Motor neuron (in vitro differentiated cells): Measurements from ENCODE around the gene MINDY4. TPM values are rescaled to one million over a fixed set of nuclear protein-coding genes. Genes with fewer than 3 reads are reported as not detected.

Experiments
- ATAC-seq, 8 experiments: fragments of 200-7000 bp; cut with Tn5 transposase; replicated peaks in 6 of 8; 2 replicates each; pipeline ENCODE4 v1.8.0; 2021; ENCODE audit warnings: mild to moderate bottlenecking in 8 of 8, moderate library complexity in 8 of 8
- H3K27ac ChIP-seq, 2 donors: fragments of 250-450 bp; sonication (Bioruptor Pico); 2 replicates each; pipeline ENCODE4 v1.9.0; 2021; ENCODE audit warnings: antibody characterized with exemption in 2 of 2, mild to moderate bottlenecking in 2 of 2, moderate library complexity in 1 of 2
- H3K4me1 ChIP-seq, 2 donors: fragments of 250-450 bp; sonication (Bioruptor Pico); replicated peaks in 1 of 2; 2 replicates each; pipeline ENCODE4 v1.6.1; 2021; ENCODE audit warnings: antibody characterized with exemption in 2 of 2, mild to moderate bottlenecking in 2 of 2, moderate library complexity in 1 of 2
- H3K4me3 ChIP-seq, 5 donors: fragments of 250-450 bp; sonication (Bioruptor Pico); 2 replicates each; pipeline ENCODE4 v1.9.0; 2021; ENCODE audit warnings: antibody characterized with exemption in 5 of 5, mild to moderate bottlenecking in 5 of 5, moderate library complexity in 4 of 5
- WGBS, 10 experiments: fragments of 450-650 bp; shearing (Covaris generic); methylation state at CpG; one replicate each; pipeline ENCODE4 v1.0.0; 2022; 5-methylcytosine and 5-hydroxymethylcytosine counted together
- in situ Hi-C, 9 experiments: fragments of 400-800 bp; cut with MboI; loops; one replicate each; pipeline ENCODE4 v1.15.0; 2021; ENCODE audit warnings: low sequenced_read_pairs in 9 of 9, low pct_unique_long_range_greater_than_20kb in 2 of 9; ENCODE audit not compliant: unreplicated experiment in 9 of 9
- total RNA-seq, 8 experiments: library from RNA; unstranded; fragments of 300-600 nt; gene quantifications; 2 replicates each; pipeline versions ENCODE4 v1.2.3 to v1.2.4, GENCODE V29; 2022

Gene MINDY4
- 10 to 100 TPM in 1 of 8 experiments, 1 to 10 TPM in 7; 2.5 to 12.3 (median 4.6) TPM for total RNA-seq

DNA sequence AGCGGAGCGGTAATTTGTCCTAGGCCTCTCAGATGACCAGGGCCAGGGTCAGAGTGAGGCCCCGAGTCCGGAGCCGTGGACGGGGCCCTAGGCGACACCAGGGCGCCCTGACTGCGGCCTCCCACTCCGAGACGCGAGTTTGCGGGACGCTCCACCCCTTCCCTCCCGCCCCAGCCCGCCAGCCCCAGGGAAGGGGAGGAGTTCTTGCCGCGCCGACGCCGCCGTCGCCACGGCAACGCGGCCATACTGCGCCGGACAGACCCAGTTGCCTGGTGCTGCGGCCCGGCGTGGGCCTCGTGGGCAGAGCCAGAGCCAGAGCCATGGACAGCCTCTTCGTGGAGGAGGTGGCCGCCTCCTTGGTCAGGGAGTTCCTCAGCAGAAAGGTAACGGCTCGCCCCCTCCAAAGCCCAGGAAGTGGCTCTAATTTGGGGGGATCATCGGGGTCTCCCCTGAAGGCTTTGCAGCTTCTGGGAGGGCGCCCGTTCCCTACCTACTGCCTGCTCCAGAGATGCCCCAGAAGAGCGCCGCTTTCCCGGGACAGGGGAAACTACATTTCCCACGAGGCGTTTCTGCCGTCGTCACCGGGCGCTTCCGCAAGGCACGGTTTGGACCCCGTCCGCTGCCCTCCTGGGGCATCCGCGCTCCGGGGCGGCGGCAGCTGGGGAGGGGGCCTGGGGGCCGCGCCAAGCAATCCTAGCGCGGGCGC, at the start of gene MINDY4:
Gene MINDY4, plus strand, starts transcription at position 244 of the 706 bp plus-strand sequence. Its CDS starts 77 bp downstream, at position 321.
- Histone ChIP-seq H3K4me3 (peak within 1 kb of the TSS; percentile 46 to 74 (median 54)), H3K4me1 (peaks cover 10 to 11% of the 10 kb centered on the region in 2 donors), H3K27ac (peak within 1 kb of the TSS in 1 of 2 donors; percentile 48)
- in situ Hi-C loops: no loop called here
- 0 to 7% (median 0%) methylated on average over 1 to 4 of the region's 62 CpGs; no CpG with 5 or more reads in 6 of the 10 experiments for WGBS, 10 experiments
- ATAC-seq: peak; percentile 94 to 96 (median 96)

DNA sequence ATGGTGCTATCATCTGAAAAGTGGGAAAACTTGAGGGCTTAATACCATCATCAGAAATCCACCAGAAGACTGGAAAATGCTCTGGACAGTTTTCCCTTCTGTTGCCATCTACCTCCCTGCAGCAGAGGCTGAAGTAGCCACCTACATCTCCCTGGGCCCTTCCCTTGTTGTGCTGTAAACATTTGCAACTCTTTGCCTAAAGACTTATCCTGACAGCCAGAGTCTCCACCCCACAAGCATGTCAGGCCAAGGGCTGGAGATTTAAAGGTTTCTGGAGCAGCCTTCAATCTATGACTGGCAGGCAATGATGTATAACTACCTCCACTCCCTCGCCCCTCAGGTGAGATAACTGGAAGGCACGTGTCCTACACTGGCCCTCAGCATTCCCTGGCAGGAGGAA, 49.0 kb upstream of the MINDY4 start:
- H3K27ac ChIP-seq: no peak overlapping the region
- peaks cover 20% of the 10 kb centered on the region in 2 donors for H3K4me1 ChIP-seq
- in situ Hi-C loops: loop anchor here in 1 of 9 experiments (10.0 kb wide), 1 partner anchor 47 kb away; no protein-coding TSS in a partner anchor
- ATAC-seq: peak in 2 of 8 experiments; percentile 52 to 78
- no peak overlapping the region for H3K4me3 ChIP-seq
- 0 to 60% (median 37%) methylated on average over 1 to 2 of the region's 2 CpGs; no CpG with 5 or more reads in 4 of the 10 experiments for WGBS, 10 experiments

DNA sequence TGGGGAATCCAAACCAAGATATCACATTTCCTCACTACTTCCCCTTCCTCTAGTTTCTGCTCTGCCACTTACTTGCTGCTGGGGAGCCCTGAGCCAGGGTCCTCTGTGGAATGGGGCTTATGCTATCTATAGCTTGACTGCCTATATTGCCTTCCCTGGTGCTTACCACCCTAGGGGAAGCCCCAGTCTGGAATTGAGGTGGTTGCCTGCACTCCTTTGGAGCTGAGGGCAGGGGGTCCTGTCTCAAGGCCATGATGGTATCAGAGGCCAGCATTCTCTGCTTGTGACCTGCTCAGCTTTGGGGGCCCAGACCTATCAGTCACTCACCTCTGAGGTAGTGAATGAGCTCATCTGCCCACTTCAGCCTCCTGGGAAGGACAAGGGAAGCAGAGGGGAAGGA, 48.5 kb upstream of the MINDY4 start:
- Histone ChIP-seq H3K27ac (no peak overlapping the region), H3K4me3 (no peak overlapping the region), H3K4me1 (peaks cover 24 to 25% of the 10 kb centered on the region in 2 donors)
- in situ Hi-C loops: loop anchor here in 1 of 9 experiments (10.0 kb wide), 1 partner anchor 48 kb away; no protein-coding TSS in a partner anchor
- ATAC-seq: no peak

DNA sequence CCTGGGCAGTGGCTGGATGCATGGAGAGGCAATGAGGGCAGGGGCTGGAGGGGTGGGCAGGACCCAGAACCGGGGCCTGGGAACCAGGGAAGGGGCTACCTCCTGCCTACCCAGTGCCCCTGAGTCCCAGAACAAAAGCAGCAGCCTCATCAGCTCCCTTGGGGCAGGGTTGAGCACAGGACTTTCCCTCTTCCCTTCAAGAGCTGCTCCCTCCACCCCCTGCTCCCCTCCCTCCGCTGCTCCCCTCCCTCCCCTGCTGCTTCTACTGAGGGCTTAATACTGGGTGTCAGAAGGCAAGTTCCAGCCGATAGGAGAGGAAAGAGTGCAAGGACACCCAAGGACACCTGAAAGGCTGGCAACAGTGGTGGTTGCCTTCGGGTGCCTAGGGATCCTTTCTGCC, 47.4 kb upstream of the MINDY4 start:
- WGBS, 10 experiments: 20 to 67% (median 60%) methylated on average over 1 of the region's 4 CpGs; no CpG with 5 or more reads in 7 of the 10 experiments

DNA sequence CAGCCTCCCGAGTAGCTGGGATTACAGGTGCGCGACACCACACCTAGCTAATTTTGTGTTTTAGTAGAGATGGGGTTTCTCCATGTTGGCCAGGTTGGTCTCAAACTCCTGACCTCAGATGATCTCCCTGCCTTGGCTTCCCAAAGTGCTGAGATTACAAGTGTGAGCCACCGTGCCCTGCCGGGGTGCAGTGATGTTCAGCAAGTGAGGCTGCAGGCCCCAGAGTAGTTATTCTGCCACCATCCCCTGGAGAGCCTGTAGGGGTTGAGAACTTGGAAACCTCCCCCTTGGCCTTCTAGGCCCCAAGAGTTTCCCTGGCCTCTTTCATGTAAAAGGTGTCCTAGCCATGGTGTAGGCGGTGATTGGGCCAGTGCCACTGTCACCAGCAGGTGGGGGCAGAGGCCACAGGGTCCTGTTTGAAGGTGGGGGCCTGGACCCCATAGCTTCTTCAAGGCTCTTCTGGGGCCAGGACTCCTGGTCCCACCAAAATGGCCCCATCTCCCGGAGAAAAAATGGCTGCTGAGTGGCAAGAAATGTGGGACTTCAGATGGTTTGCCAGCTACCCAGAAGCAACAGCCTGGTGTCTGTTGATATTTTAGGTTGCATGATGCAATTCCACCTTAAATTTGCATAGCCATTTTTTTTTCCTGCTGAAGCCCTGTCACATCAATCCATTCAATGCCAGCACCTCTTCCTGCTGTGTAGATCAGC, 44.8 kb upstream of the MINDY4 start:
- WGBS, 10 experiments: 92 to 100% (median 94%) methylated on average over 1 to 7 of the region's 7 CpGs; no CpG with 5 or more reads in 5 of the 10 experiments
- in situ Hi-C loops: loop anchor here in 2 of 9 experiments (10.0 to 25.0 kb wide), 2 partner anchors 52 to 164 kb away; no protein-coding TSS in a partner anchor
- Histone ChIP-seq H3K4me1 (peaks cover 28 to 29% of the 10 kb centered on the region in 2 donors), H3K4me3 (no peak overlapping the region), H3K27ac (peak overlapping the region in 1 of 2 donors; percentile 21)
- peak in 2 of 8 experiments; percentile 7 to 32 for ATAC-seq

More for the DNA sequence above, 47.4 kb upstream of the MINDY4 start:
- ATAC-seq: peak in 1 of 8 experiments; percentile 11
- H3K4me3 ChIP-seq: no peak overlapping the region
- no peak overlapping the region for H3K27ac ChIP-seq
- H3K4me1 ChIP-seq: peaks cover 24 to 25% of the 10 kb centered on the region in 2 donors
- in situ Hi-C loops: loop anchor here in 1 of 9 experiments (10.0 kb wide), 1 partner anchor 49 kb away; no protein-coding TSS in a partner anchor

DNA sequence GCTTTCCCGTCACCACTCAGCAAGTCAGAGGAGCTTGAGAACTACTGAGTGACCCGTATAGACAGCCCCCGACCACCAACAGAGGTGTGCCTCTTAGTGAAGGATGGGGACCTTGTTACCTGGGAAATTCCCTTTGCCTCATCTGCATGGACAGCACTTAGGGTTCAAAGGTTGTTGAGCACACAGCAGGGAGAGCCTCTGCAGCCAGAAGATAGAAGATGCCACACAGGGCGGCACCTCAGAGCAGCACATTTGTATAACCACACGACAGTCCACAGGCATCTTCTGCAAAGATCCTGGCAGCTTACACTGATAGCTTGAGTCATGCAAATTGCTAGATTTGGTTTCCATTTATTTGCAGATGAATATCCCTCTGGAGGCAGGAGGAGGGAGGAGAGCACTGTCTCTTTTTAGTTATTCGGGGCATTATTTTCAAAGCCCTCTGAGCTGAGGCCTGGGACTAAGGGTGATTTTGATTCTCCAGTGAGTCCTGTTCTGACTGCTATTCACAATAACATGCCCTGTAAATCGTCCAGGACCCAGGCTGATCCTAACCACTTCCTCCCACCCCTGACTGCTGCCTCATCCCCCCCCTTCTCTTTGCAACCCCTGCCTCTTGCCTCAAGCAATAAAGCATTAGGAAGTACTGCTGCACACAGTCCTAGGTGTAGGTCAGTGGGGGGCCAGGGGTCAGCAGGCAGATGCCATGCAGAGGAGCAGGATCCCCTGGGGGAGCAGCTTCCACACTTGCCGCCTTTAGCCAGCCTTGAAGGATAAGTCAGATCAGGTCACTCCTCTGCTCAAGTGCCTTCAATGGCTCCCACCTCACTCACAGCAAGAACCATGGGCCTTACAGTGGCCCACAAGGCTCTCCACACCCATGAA, 43.9 kb upstream of the MINDY4 start:
- H3K4me1 ChIP-seq: peaks cover 33 to 34% of the 10 kb centered on the region in 2 donors
- WGBS, 10 experiments: 40 to 67% (median 44%) methylated on average over 1 to 4 of the region's 8 CpGs; no CpG with 5 or more reads in 5 of the 10 experiments
- peak; percentile 52 to 94 (median 62) for ATAC-seq
- H3K4me3 ChIP-seq: no peak overlapping the region
- in situ Hi-C loops: loop anchor here in 2 of 9 experiments (10.0 to 25.0 kb wide), 2 partner anchors 53 to 165 kb away; no protein-coding TSS in a partner anchor
- H3K27ac ChIP-seq: peak overlapping the region; percentile 8 to 16

DNA sequence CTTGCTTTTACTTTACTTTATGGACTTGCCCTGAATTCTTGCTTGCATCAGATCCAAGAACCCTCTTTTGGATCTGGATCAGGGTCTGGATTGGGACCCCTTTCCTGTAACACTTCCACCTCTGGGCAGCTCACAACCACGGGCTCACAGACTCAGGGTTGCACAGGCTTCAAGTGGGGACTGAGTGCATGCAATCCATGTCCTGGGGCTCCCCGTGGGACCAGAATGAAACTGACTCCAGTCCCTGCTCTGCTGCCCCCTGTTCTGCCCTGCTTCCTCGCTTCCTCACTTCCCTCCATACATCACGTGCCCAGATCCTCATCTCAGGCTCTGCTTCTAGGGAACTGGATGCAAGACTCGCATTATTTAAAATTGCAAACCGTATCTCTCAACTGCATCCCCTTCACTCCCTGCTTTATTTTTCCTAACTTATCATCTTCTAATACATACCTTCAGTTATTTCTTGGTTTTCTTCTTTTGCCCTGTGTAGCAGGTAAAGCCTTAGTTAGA, 42.6 kb upstream of the MINDY4 start:
- Histone ChIP-seq H3K4me1 (peaks cover 33 to 34% of the 10 kb centered on the region in 2 donors), H3K27ac (no peak overlapping the region), H3K4me3 (no peak overlapping the region)
- in situ Hi-C loops: loop anchor here in 2 of 9 experiments (10.0 to 25.0 kb wide), 2 partner anchors 54 to 166 kb away; no protein-coding TSS in a partner anchor
- ATAC-seq: no peak
- WGBS, 10 experiments: 30 to 85% (median 58%) methylated on average over 1 to 6 of the region's 6 CpGs; no CpG with 5 or more reads in 2 of the 10 experiments

DNA sequence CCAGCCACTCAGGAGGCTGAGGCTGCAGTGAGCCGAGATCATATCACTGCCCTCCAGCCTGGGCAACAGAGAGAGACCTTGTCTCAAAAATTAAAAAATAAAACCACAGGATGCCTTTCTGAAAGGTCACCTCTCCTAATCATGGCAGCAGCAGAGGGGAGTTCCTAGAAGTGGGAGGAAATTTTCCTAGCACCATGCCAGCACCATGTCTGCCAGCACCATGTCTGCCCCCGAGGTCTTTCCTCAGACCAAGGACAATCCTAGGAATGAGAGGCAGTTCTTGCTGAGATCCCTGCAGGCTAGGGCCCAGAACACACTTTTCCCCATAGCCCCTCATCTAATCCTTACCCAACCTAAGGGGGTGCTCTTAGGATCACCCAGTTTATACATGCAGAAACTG, 41.6 kb upstream of the MINDY4 start:
- no peak overlapping the region for H3K4me3 ChIP-seq
- H3K4me1 ChIP-seq: peaks cover 40 to 41% of the 10 kb centered on the region in 2 donors
- no peak for ATAC-seq
- 0 to 92% (median 67%) methylated on average over 1 to 2 of the region's 2 CpGs; no CpG with 5 or more reads in 6 of the 10 experiments for WGBS, 10 experiments
- no peak overlapping the region for H3K27ac ChIP-seq
- in situ Hi-C loops: loop anchor here in 2 of 9 experiments (10.0 to 25.0 kb wide), 2 partner anchors 55 to 167 kb away; no protein-coding TSS in a partner anchor

DNA sequence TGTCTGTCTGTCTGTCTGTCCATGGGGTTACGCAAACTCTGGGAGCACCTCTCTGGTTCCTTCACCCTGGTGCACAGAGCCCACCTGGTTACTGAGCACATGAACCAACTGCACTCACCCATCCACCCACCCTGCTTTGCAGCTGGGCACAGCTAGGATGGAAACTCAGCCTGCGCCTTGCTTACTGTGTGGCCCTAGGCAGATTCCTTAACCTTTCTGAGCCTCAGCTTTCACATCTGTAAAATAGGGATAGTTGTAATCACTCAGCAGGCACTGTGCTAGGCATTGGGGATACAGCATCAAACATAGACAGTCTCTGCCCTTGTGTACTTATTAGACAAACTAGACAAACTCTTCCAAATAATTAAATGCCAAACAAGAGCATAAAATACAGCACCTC, 41.1 kb upstream of the MINDY4 start:
- 100% methylated on average over 1 of the region's 2 CpGs; no CpG with 5 or more reads in 7 of the 10 experiments for WGBS, 10 experiments
- Histone ChIP-seq H3K27ac (no peak overlapping the region), H3K4me1 (peaks cover 40 to 43% of the 10 kb centered on the region in 2 donors), H3K4me3 (no peak overlapping the region)
- in situ Hi-C loops: loop anchor here in 1 of 9 experiments (25.0 kb wide), 1 partner anchor 168 kb away; no protein-coding TSS in a partner anchor
- ATAC-seq: no peak

DNA sequence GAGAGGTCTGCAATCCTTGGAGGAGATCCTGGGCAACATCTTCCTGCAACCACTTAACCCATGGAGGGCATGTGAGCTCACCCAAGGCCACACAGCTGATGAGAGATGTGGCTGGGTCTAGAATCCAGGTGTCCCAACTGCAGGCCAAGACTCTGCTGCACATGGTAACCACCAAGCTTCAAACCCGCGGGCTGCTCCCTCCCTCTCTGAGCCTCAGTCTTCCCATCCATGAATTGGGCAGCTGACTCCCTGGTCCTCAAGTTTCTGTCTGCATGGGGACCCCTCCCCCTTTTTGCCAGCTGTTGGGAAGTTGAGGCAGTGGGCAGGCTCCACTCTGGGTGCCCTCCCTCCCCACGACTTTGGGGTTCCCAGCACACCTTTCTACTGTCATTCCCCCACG, 40.2 kb upstream of the MINDY4 start:
- no peak overlapping the region for H3K4me3 ChIP-seq
- no peak for ATAC-seq
- H3K27ac ChIP-seq: peak overlapping the region in 1 of 2 donors; percentile 37
- in situ Hi-C loops: loop anchor here in 1 of 9 experiments (25.0 kb wide), 1 partner anchor 169 kb away; no protein-coding TSS in a partner anchor
- H3K4me1 ChIP-seq: peaks cover 32 to 35% of the 10 kb centered on the region in 2 donors
- 28 to 100% (median 80%) methylated on average over 1 to 4 of the region's 4 CpGs; no CpG with 5 or more reads in 5 of the 10 experiments for WGBS, 10 experiments

DNA sequence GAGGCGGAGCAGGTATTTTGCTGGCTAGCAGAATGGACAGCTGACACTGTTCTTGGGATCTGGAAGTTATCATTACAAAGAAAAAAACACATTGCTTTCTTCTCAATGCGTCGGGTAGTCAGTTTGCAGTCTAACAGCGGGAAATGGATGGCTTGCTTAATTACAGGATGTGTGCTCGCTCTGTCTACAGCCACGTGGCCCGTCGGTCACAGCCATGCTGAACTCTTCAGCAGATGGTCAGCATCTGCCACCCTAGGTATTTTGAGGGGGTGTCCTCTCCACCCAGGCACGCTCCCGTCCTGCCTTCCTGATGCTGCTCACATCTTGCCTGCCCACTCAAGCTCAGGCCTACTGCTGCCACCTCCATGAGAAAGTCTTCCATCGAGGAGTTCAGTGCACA, 39.6 kb upstream of the MINDY4 start:
- in situ Hi-C loops: loop anchor here in 1 of 9 experiments (25.0 kb wide), 1 partner anchor 169 kb away; no protein-coding TSS in a partner anchor
- 35 to 100% (median 68%) methylated on average over 1 to 7 of the region's 11 CpGs; no CpG with 5 or more reads in 3 of the 10 experiments for WGBS, 10 experiments

More for the DNA sequence above, 39.6 kb upstream of the MINDY4 start:
- peak in 6 of 8 experiments; percentile 18 to 78 (median 70) for ATAC-seq
- Histone ChIP-seq H3K4me3 (no peak overlapping the region), H3K27ac (peak overlapping the region in 1 of 2 donors; percentile 74), H3K4me1 (peaks cover 26 to 29% of the 10 kb centered on the region in 2 donors)
